ENCODE results near the gene CADM2. TPM values are rescaled to one million over a fixed set of nuclear protein-coding genes. Genes with fewer than 3 reads are reported as not detected.
A peak's percentile ranks its signal among the peaks of the same experiment; 100 is the strongest.
"Not testable (repeated sequence)": the region's sequence is repeated elsewhere in the genome, so short reads cannot be mapped to it uniquely, and the experiment has no call there.

CADM2 gene
- total RNA-seq, 1 experiment from 2014 or later, result 3.7 TPM

- Histone ChIP-seq H3K4me3 (ENCODE audit: low read depth, low read length, poor library complexity, severe bottlenecking) (no peak overlapping the region), H3K9me3 (ENCODE audit: low read depth, low read length, poor library complexity, severe bottlenecking) (no peaks in the 10 kb centered on the region), H3K4me1 (ENCODE audit: insufficient read depth, low read length, poor library complexity, severe bottlenecking) (no peaks in the 10 kb centered on the region), H3K27me3 (replicated peaks; ENCODE audit: insufficient read depth, low read depth, low read length, poor library complexity) (no peaks in the 10 kb centered on the region), H3K27ac (ENCODE audit: low read depth, low read length, poor library complexity, severe bottlenecking) (no peak overlapping the region), H3K36me3 (ENCODE audit: insufficient read depth, low read length, poor library complexity, severe bottlenecking) (no peaks in the 10 kb centered on the region)
- no TSS peak for BruUV-seq (replicated peaks)
- no peak for DNase-seq (ENCODE audit: low spot score)
- CTCF ChIA-PET, result no interaction called here
- TF ChIP-seq CTCF (conservative IDR thresholded peaks at IDR 0.05; ENCODE audit: low read depth, low read length) (no peak), EZH2 (IDR thresholded peaks at IDR 0.05; ENCODE audit: borderline replicate concordance, low read depth, low read length, poor library complexity, severe bottlenecking) (no peak)
- POLR2A ChIA-PET (ENCODE audit: low non-redundant PET), result no interaction called here
- intact Hi-C loops (cut with micrococcal nuclease; ENCODE audit: unreplicated experiment), result no loop called here
Measured at GRCh38 chr3:85706130-85706529, 747.3 kb downstream of the CADM2 start.

- POLR2A ChIA-PET (ENCODE audit: low non-redundant PET); H3K4me1 ChIP-seq (ENCODE audit: insufficient read depth, low read length, poor library complexity, severe bottlenecking); H3K27me3 ChIP-seq (replicated peaks; ENCODE audit: insufficient read depth, low read depth, low read length, poor library complexity); H3K9me3 ChIP-seq (ENCODE audit: low read depth, low read length, poor library complexity, severe bottlenecking); H3K36me3 ChIP-seq (ENCODE audit: insufficient read depth, low read length, poor library complexity, severe bottlenecking); intact Hi-C loops (cut with micrococcal nuclease; ENCODE audit: unreplicated experiment); CTCF ChIA-PET; H3K27ac ChIP-seq (ENCODE audit: low read depth, low read length, poor library complexity, severe bottlenecking); BruUV-seq (replicated peaks); H3K4me3 ChIP-seq (ENCODE audit: low read depth, low read length, poor library complexity, severe bottlenecking); DNase-seq (ENCODE audit: low spot score): not testable (repeated sequence)
Measured at GRCh38 chr3:85708325-85708724, 749.5 kb downstream of the CADM2 start.

GRCh38 chr3:85709346-85709892 lies 750.6 kb downstream of the CADM2 start:
- Histone ChIP-seq H3K36me3 (ENCODE audit: insufficient read depth, low read length, poor library complexity, severe bottlenecking) (no peaks in the 10 kb centered on the region), H3K9me3 (ENCODE audit: low read depth, low read length, poor library complexity, severe bottlenecking) (peaks cover 3% of the 10 kb centered on the region), H3K4me1 (ENCODE audit: insufficient read depth, low read length, poor library complexity, severe bottlenecking) (no peaks in the 10 kb centered on the region), H3K27ac (ENCODE audit: low read depth, low read length, poor library complexity, severe bottlenecking) (no peak overlapping the region), H3K4me3 (ENCODE audit: low read depth, low read length, poor library complexity, severe bottlenecking) (no peak overlapping the region), H3K27me3 (replicated peaks; ENCODE audit: insufficient read depth, low read depth, low read length, poor library complexity) (no peaks in the 10 kb centered on the region)
- CTCF ChIA-PET, result no interaction called here
- intact Hi-C loops (cut with micrococcal nuclease; ENCODE audit: unreplicated experiment), result no loop called here
- no peak for TF ChIP-seq EZH2 (IDR thresholded peaks at IDR 0.05; ENCODE audit: borderline replicate concordance, low read depth, low read length, poor library complexity, severe bottlenecking)
- TF ChIP-seq CTCF (conservative IDR thresholded peaks at IDR 0.05; ENCODE audit: low read depth, low read length), result no peak
- DNase-seq (ENCODE audit: low spot score), result no peak
- POLR2A ChIA-PET (ENCODE audit: low non-redundant PET), result no interaction called here
- no TSS peak for BruUV-seq (replicated peaks)

- Histone ChIP-seq H3K4me1 (ENCODE audit: insufficient read depth, low read length, poor library complexity, severe bottlenecking) (no peaks in the 10 kb centered on the region), H3K27me3 (replicated peaks; ENCODE audit: insufficient read depth, low read depth, low read length, poor library complexity) (no peaks in the 10 kb centered on the region), H3K9me3 (ENCODE audit: low read depth, low read length, poor library complexity, severe bottlenecking) (peaks cover 3% of the 10 kb centered on the region), H3K36me3 (ENCODE audit: insufficient read depth, low read length, poor library complexity, severe bottlenecking) (no peaks in the 10 kb centered on the region), H3K4me3 (ENCODE audit: low read depth, low read length, poor library complexity, severe bottlenecking) (no peak overlapping the region), H3K27ac (ENCODE audit: low read depth, low read length, poor library complexity, severe bottlenecking) (no peak overlapping the region)
- no TSS peak for BruUV-seq (replicated peaks)
- ChIA-PET POLR2A (ENCODE audit: low non-redundant PET) (no interaction called here), CTCF (no interaction called here)
- DNase-seq (ENCODE audit: low spot score), result peak; percentile 1
- intact Hi-C loops (cut with micrococcal nuclease; ENCODE audit: unreplicated experiment), result no loop called here
- TF ChIP-seq CTCF (conservative IDR thresholded peaks at IDR 0.05; ENCODE audit: low read depth, low read length), result no peak
- no peak for TF ChIP-seq EZH2 (IDR thresholded peaks at IDR 0.05; ENCODE audit: borderline replicate concordance, low read depth, low read length, poor library complexity, severe bottlenecking)
Measured at GRCh38 chr3:85710490-85710889, 751.7 kb downstream of the CADM2 start.

Measured in A673 (cell line).